HTERT RPE-1 (cell line): ENCODE results near the gene TRIM45.
"Not testable (repeated sequence)": the region's sequence is repeated elsewhere in the genome, so short reads cannot be mapped to it uniquely, and the experiment has no call there.

Experiments used
- in situ Hi-C: fragments of 300-500 bp; cut with MboI; formaldehyde crosslinking; loops from 4 replicates; pipeline ENCODE4 v1.14.3; 2020; ENCODE audit warnings: low sequenced_read_pairs

Gene TRIM45

GRCh38 chr1:117121589-117122329 lies at the start of gene TRIM45:
TRIM45 (minus strand) TSS chr1:117121749; CDS start chr1:117121201, 548 bp downstream.
- in situ Hi-C loops: no loop called here

- in situ Hi-C loops: no loop called here
These were observed 48.5 kb upstream of the TRIM45 start for GRCh38 chr1:117169871-117170596.

- in situ Hi-C loops: no loop called here
These were observed 45.9 kb upstream of the TRIM45 start for GRCh38 chr1:117167402-117167801.

- in situ Hi-C loops: no loop called here
These were observed 44.5 kb upstream of the TRIM45 start for GRCh38 chr1:117166076-117166475.

- in situ Hi-C loops: no loop called here
These were observed 42.7 kb upstream of the TRIM45 start for GRCh38 chr1:117164209-117164608.

GRCh38 chr1:117162816-117163215 lies 41.3 kb upstream of the TRIM45 start:
- in situ Hi-C loops: no loop called here

GRCh38 chr1:117161887-117162286 lies 40.3 kb upstream of the TRIM45 start:
- in situ Hi-C loops: no loop called here

GRCh38 chr1:117151305-117151704 lies 29.8 kb upstream of the TRIM45 start:
- in situ Hi-C loops: not testable (repeated sequence)

GRCh38 chr1:117150316-117150715 lies 28.8 kb upstream of the TRIM45 start:
- in situ Hi-C loops: no loop called here

GRCh38 chr1:117147856-117148588 lies 26.5 kb upstream of the TRIM45 start:
- in situ Hi-C loops: no loop called here

GRCh38 chr1:117147341-117147831 lies 25.8 kb upstream of the TRIM45 start:
- in situ Hi-C loops: no loop called here

- in situ Hi-C loops: no loop called here
These were observed 25.2 kb upstream of the TRIM45 start for GRCh38 chr1:117146575-117147340.

- in situ Hi-C loops: no loop called here
These were observed 24.5 kb upstream of the TRIM45 start for GRCh38 chr1:117146072-117146471.

GRCh38 chr1:117143871-117144270 lies 22.3 kb upstream of the TRIM45 start:
- in situ Hi-C loops: no loop called here

GRCh38 chr1:117143172-117143571 lies 21.6 kb upstream of the TRIM45 start:
- in situ Hi-C loops: no loop called here

GRCh38 chr1:117142200-117142599 lies 20.7 kb upstream of the TRIM45 start:
- in situ Hi-C loops: no loop called here

- in situ Hi-C loops: no loop called here
These were observed 17.0 kb upstream of the TRIM45 start for GRCh38 chr1:117138561-117138960.

- in situ Hi-C loops: no loop called here
These were observed 16.6 kb upstream of the TRIM45 start for GRCh38 chr1:117138106-117138505.

- in situ Hi-C loops: no loop called here
These were observed 15.8 kb upstream of the TRIM45 start for GRCh38 chr1:117137281-117137855.

- in situ Hi-C loops: no loop called here
These were observed 15.2 kb upstream of the TRIM45 start for GRCh38 chr1:117136749-117137148.
